ENCODE results near the gene SEC16A. TPM values are rescaled to one million over a fixed set of nuclear protein-coding genes. Genes with fewer than 3 reads are reported as not detected.

Gene SEC16A
- total and polyA plus RNA-seq, 2 experiments from 2014 or later = 42.0 to 42.7 TPM

DNA sequence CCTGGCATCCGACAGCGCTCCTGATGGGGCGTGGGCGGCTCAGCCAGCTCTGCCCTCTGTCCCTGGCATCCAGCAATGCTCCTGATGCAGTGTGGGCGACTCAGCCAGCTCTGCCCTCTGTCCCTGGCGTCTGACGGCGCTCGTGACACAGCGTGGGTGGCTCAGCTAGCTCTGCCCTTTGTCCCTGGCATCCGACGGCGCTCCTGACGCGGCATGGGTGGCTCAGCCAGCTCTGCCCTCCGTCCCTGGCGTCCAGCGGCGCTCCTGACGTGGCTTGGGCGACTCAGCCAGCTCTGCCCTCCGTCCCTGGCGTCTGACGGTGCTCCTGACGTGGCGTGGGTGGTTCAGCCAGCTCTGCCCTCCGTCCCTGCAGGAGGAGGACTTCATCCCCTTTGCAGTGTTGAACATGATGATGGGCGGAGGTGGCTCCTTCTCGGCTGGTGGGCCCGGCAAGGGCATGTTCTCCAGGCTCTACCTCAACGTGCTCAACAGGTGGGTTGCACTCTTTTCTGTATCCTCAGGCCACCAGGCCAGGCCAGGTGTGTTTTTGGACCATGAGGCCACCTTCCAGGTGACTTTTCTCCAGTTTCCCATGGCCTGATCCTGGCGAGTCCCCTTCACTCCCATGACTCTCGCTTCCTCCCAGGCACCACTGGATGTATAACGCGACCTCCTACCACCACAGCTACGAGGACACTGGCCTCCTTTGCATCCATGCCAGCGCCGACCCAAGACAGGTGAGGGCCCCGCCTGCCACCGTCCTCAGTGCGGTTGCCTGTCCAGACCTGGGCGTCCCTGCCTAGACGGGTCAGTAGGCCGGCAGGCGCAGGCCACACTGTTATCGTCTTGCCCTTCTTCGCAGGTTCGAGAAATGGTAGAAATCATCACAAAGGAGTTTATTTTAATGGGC is 64.4 kb downstream of the SEC16A start:
- TF ChIP-seq EZH2 (IDR thresholded peaks at IDR 0.05; ENCODE audit: borderline replicate concordance) (no peak), CTCF (IDR thresholded peaks at IDR 0.05; ENCODE audit: poor library complexity) (no peak), EZH2phosphoT487 (IDR thresholded peaks at IDR 0.05; ENCODE audit: low read depth, severe bottlenecking, unreplicated experiment) (no peak)
- Histone ChIP-seq H3K27me3 (no peaks in the 10 kb centered on the region), H3K9me3 (ENCODE audit: low read depth) (no peaks in the 10 kb centered on the region), H3K79me2 (peaks cover 5% of the 10 kb centered on the region), H2AFZ (no peak overlapping the region), H3K27ac (no peak overlapping the region), H3K36me3 (replicated peaks; ENCODE audit: insufficient read depth, low read depth) (no peaks in the 10 kb centered on the region), H4K20me1 (ENCODE audit: insufficient read depth, poor library complexity, severe bottlenecking) (no peaks in the 10 kb centered on the region), H3K4me2 (no peak overlapping the region), H3K9me2 (replicated peaks; ENCODE audit: insufficient read depth) (no peaks in the 10 kb centered on the region), H3K4me1 (ENCODE audit: insufficient read depth) (no peaks in the 10 kb centered on the region), H3K4me3 (no peak overlapping the region)
- 98% methylated on average over 48 of the region's 48 CpGs for WGBS (ENCODE audit: low lambda C conversion rate, missing lambda C conversion rate)
- no peak for DNase-seq (ENCODE audit: low spot score)

GRCh38 chr9:136416914-136417313 is 65.9 kb downstream of the SEC16A start:
- Histone ChIP-seq H3K79me2 (peaks cover 19% of the 10 kb centered on the region), H2AFZ (no peak overlapping the region), H3K4me2 (no peak overlapping the region), H3K4me3 (no peak overlapping the region), H4K20me1 (ENCODE audit: insufficient read depth, poor library complexity, severe bottlenecking) (no peaks in the 10 kb centered on the region), H3K9me3 (ENCODE audit: low read depth) (no peaks in the 10 kb centered on the region), H3K9me2 (replicated peaks; ENCODE audit: insufficient read depth) (no peaks in the 10 kb centered on the region), H3K4me1 (ENCODE audit: insufficient read depth) (peaks cover 3% of the 10 kb centered on the region), H3K36me3 (replicated peaks; ENCODE audit: insufficient read depth, low read depth) (no peaks in the 10 kb centered on the region), H3K27ac (no peak overlapping the region), H3K27me3 (no peaks in the 10 kb centered on the region)
- TF ChIP-seq EZH2phosphoT487 (IDR thresholded peaks at IDR 0.05; ENCODE audit: low read depth, severe bottlenecking, unreplicated experiment) (no peak), CTCF (IDR thresholded peaks at IDR 0.05; ENCODE audit: poor library complexity) (no peak), EZH2 (IDR thresholded peaks at IDR 0.05; ENCODE audit: borderline replicate concordance) (no peak)
- 96% methylated on average over 19 of the region's 19 CpGs for WGBS (ENCODE audit: low lambda C conversion rate, missing lambda C conversion rate)
- no peak for DNase-seq (ENCODE audit: low spot score)

DNA sequence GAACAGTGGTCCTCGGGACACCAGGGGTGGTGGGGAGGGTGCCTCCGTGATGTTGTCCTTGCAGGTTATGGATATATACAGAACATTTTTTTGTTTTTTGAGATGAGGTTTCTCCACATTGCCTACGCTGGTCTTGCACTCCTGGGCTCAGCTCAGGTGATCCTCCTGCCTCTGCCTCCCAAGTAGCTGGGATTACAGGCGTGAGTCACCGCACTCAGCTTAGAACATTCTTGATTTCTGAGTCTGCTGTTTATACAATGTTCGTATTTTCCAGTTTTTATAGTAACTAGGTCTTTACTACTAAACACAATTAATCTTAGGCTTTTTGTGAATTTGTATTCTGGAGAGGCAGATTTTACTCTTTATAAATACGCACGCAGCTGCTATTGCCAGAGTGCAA is 66.4 kb downstream of the SEC16A start:
- H3K9me3 ChIP-seq (ENCODE audit: low read depth) = no peaks in the 10 kb centered on the region
- TF ChIP-seq EZH2 (IDR thresholded peaks at IDR 0.05; ENCODE audit: borderline replicate concordance) = no peak
- no peak for TF ChIP-seq EZH2phosphoT487 (IDR thresholded peaks at IDR 0.05; ENCODE audit: low read depth, severe bottlenecking, unreplicated experiment)
- no peak for TF ChIP-seq CTCF (IDR thresholded peaks at IDR 0.05; ENCODE audit: poor library complexity)
- H3K79me2 ChIP-seq = peaks cover 24% of the 10 kb centered on the region
- H2AFZ ChIP-seq = no peak overlapping the region
- H3K4me1 ChIP-seq (ENCODE audit: insufficient read depth) = peaks cover 8% of the 10 kb centered on the region
- no peaks in the 10 kb centered on the region for H3K9me2 ChIP-seq (replicated peaks; ENCODE audit: insufficient read depth)
- no peak overlapping the region for H3K27ac ChIP-seq
- H3K4me3 ChIP-seq = no peak overlapping the region
- H3K4me2 ChIP-seq = no peak overlapping the region
- WGBS (ENCODE audit: low lambda C conversion rate, missing lambda C conversion rate) = 96% methylated on average over 8 of the region's 8 CpGs
- H3K27me3 ChIP-seq = no peaks in the 10 kb centered on the region
- DNase-seq (ENCODE audit: low spot score) = no peak
- H4K20me1 ChIP-seq (ENCODE audit: insufficient read depth, poor library complexity, severe bottlenecking) = no peaks in the 10 kb centered on the region
- H3K36me3 ChIP-seq (replicated peaks; ENCODE audit: insufficient read depth, low read depth) = no peaks in the 10 kb centered on the region
